Breast epithelium (tissue), 3 donors: Measurements from ENCODE around the gene FUZ.

Experiments used
- POLR2A ChIP-seq: fragments of 450-650 bp; IDR thresholded peaks from one replicate; pipeline ENCODE4 v1.6.1; 2016; ENCODE audit warnings: antibody characterized with exemption, mild to moderate bottlenecking, moderate library complexity
- TF ChIP-seq, protein P1 (sequence below), 3 donors: fragments of 450-650 bp; IDR thresholded peaks; one replicate each; pipeline ENCODE4 v1.5.1; 2016 to 2017; ENCODE audit warnings: antibody characterized with exemption in 3 of 3, mild to moderate bottlenecking in 3 of 3, moderate library complexity in 3 of 3

GRCh38 chr19:49766007-49766929, 46.8 kb downstream of the FUZ start:
- TF ChIP-seq POLR2A, result peak; percentile 61
- TF ChIP-seq, protein P1, sequence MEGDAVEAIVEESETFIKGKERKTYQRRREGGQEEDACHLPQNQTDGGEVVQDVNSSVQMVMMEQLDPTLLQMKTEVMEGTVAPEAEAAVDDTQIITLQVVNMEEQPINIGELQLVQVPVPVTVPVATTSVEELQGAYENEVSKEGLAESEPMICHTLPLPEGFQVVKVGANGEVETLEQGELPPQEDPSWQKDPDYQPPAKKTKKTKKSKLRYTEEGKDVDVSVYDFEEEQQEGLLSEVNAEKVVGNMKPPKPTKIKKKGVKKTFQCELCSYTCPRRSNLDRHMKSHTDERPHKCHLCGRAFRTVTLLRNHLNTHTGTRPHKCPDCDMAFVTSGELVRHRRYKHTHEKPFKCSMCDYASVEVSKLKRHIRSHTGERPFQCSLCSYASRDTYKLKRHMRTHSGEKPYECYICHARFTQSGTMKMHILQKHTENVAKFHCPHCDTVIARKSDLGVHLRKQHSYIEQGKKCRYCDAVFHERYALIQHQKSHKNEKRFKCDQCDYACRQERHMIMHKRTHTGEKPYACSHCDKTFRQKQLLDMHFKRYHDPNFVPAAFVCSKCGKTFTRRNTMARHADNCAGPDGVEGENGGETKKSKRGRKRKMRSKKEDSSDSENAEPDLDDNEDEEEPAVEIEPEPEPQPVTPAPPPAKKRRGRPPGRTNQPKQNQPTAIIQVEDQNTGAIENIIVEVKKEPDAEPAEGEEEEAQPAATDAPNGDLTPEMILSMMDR (IDR thresholded peaks at IDR 0.05), result peak in 2 of 3 donors; percentile 13 to 23
